CD14-positive monocyte (primary cell): ENCODE measurements around the gene TBCD. TPM values are rescaled to one million over a fixed set of nuclear protein-coding genes. Genes with fewer than 3 reads are reported as not detected.

Experiments used
- DNase-seq, 3 donors: peaks; one replicate each; pipeline ENCODE4 v3.0.0-alpha.2; 2011 to 2022
- H2AFZ ChIP-seq: 2 replicates; pipeline ENCODE4 v1.6.0; 2012; ENCODE audit warnings: mild to moderate bottlenecking, low read depth, low read length, inconsistent platforms; ENCODE audit not compliant: insufficient read depth, poor library complexity, severe bottlenecking
- H3K27ac ChIP-seq, 2 donors: 1 replicate in 1 of 2; 2 replicates in 1 of 2; pipeline ENCODE4 v1.5.1; 2012 to 2013; ENCODE audit warnings: low read length in 2 of 2, control low read depth in 1 of 2, inconsistent platforms in 1 of 2, low read depth in 1 of 2, mild to moderate bottlenecking in 1 of 2
- H3K27me3 ChIP-seq, 2 donors: one replicate each; pipeline versions ENCODE4 v1.6.0 to v1.6.1; 2011 to 2013; ENCODE audit warnings: low read length in 2 of 2; ENCODE audit not compliant: control insufficient read depth in 2 of 2, insufficient read depth in 2 of 2
- H3K36me3 ChIP-seq, 2 donors: replicated peaks in 1 of 2; 1 replicate in 1 of 2; 2 replicates in 1 of 2; pipeline versions ENCODE4 v1.5.1 to v1.6.1; 2012 to 2013; ENCODE audit warnings: low read length in 2 of 2, control low read depth in 1 of 2, inconsistent platforms in 1 of 2, mild to moderate bottlenecking in 1 of 2; ENCODE audit not compliant: insufficient read depth in 2 of 2, control insufficient read depth in 1 of 2
- H3K4me1 ChIP-seq, 2 donors: 1 replicate in 1 of 2; 2 replicates in 1 of 2; pipeline versions ENCODE4 v1.5.1 to v1.6.1; 2012 to 2013; ENCODE audit warnings: low read length in 2 of 2, control low read depth in 1 of 2, inconsistent platforms in 1 of 2, mild to moderate bottlenecking in 1 of 2, moderate library complexity in 1 of 2; ENCODE audit not compliant: insufficient read depth in 2 of 2, control insufficient read depth in 1 of 2
- H3K4me2 ChIP-seq: replicated peaks from 2 replicates; pipeline ENCODE3; 2012; ENCODE audit warnings: low read length, moderate library complexity, mild to moderate bottlenecking; ENCODE audit not compliant: poor library complexity, severe bottlenecking; ENCODE audit errors: extremely low read depth
- H3K4me3 ChIP-seq, 3 experiments: fragments of 200-600 bp in 1 of 3; sonication (generic) in 1 of 3; replicated peaks in 1 of 3; 1 replicate in 2 of 3; 2 replicates in 1 of 3; pipeline ENCODE4 v1.5.1; 2011 to 2013; ENCODE audit warnings: low read length in 3 of 3, mild to moderate bottlenecking in 3 of 3, control low read depth in 2 of 3, low read depth in 2 of 3, inconsistent platforms in 1 of 3, moderate library complexity in 1 of 3
- H3K79me2 ChIP-seq: 2 replicates; pipeline ENCODE4 v1.6.0; 2012; ENCODE audit warnings: mild to moderate bottlenecking, control low read depth, inconsistent platforms, low read length, moderate library complexity; ENCODE audit not compliant: insufficient read depth
- H3K9ac ChIP-seq: 2 replicates; pipeline ENCODE4 v1.6.0; 2017; ENCODE audit warnings: low read length, mild to moderate bottlenecking; ENCODE audit not compliant: insufficient read depth, poor library complexity, severe bottlenecking
- H3K9me3 ChIP-seq, 2 donors: replicated peaks in 1 of 2; 1 replicate in 1 of 2; 2 replicates in 1 of 2; pipeline versions ENCODE4 v1.5.1 to v1.6.1; 2012 to 2013; ENCODE audit warnings: low read length in 2 of 2, control low read depth in 1 of 2; ENCODE audit not compliant: control insufficient read depth in 1 of 2, insufficient read depth in 1 of 2
- H4K20me1 ChIP-seq: 2 replicates; pipeline ENCODE4 v1.6.0; 2012; ENCODE audit warnings: mild to moderate bottlenecking, low read length, control low read depth, moderate library complexity; ENCODE audit not compliant: insufficient read depth
- H3K27ac Mint-ChIP-seq, 7 donors: one replicate each; pipeline ENCODE4 v1.8.0; 2020; ENCODE audit warnings: mild to moderate bottlenecking in 7 of 7, mixed read lengths in 7 of 7, moderate library complexity in 6 of 7, inconsistent platforms in 2 of 7
- H3K27me3 Mint-ChIP-seq, 3 donors: one replicate each; pipeline ENCODE4 v1.8.0; 2021 to 2022; ENCODE audit warnings: low read depth in 3 of 3, mild to moderate bottlenecking in 3 of 3, mixed read lengths in 3 of 3, moderate library complexity in 3 of 3, inconsistent platforms in 1 of 3
- H3K36me3 Mint-ChIP-seq, 2 donors: one replicate each; pipeline ENCODE4 v1.8.0; 2020; ENCODE audit warnings: mixed read lengths in 2 of 2, inconsistent platforms in 1 of 2, mild to moderate bottlenecking in 1 of 2
- H3K4me1 Mint-ChIP-seq: one replicate; pipeline ENCODE4 v1.8.0; 2020; ENCODE audit warnings: mild to moderate bottlenecking, mixed read lengths
- H3K4me3 Mint-ChIP-seq, 2 donors: one replicate each; pipeline ENCODE4 v1.8.0; 2020; ENCODE audit warnings: mild to moderate bottlenecking in 2 of 2, mixed read lengths in 2 of 2, moderate library complexity in 1 of 2
- H3K9me3 Mint-ChIP-seq, 7 donors: one replicate each; pipeline ENCODE4 v1.8.0; 2020 to 2022; ENCODE audit warnings: mixed read lengths in 7 of 7, mild to moderate bottlenecking in 6 of 7, moderate library complexity in 6 of 7, inconsistent platforms in 2 of 7
- CTCF ChIP-seq: fragments of 200-600 bp; IDR thresholded peaks from one replicate; pipeline ENCODE4 v1.8.0; 2022; ENCODE audit warnings: antibody characterized with exemption, mild to moderate bottlenecking
- WGBS: methylation state at CpG from one replicate; pipeline ENCODE4 v1.1.5; 2013; ENCODE audit warnings: missing lambda C conversion rate; ENCODE audit not compliant: insufficient coverage; 5-methylcytosine and 5-hydroxymethylcytosine counted together
- intact Hi-C, 2 donors: fragments of 100-400 bp; cut with micrococcal nuclease; formaldehyde crosslinking; loops; one replicate each; pipeline versions ENCODE4 v1.15.0 to v1.15.1; 2023
- polyA plus RNA-seq, 3 donors: library from polyadenylated mRNA; depleted of rRNA in 1 of 3; unstranded in 2 of 3; stranded (reverse) in 1 of 3; fragments of 300-500 nt in 2 of 3; fragments of >200 nt in 1 of 3; fragmentation: Illumina TruSeq in 2 of 3; gene quantifications; 1 replicate in 2 of 3; 2 replicates in 1 of 3; pipeline ENCODE4 v1.2.3, GENCODE V29; 2012 to 2021

TBCD gene
- polyA plus RNA-seq, 3 donors = 54.7 to 74.0 (median 66.6) TPM

- Histone ChIP-seq H3K4me1 (peaks cover 0 to 4% of the 10 kb centered on the region in 2 donors), H2AFZ (no peak overlapping the region), H3K4me3 (no peak overlapping the region), H3K4me2 (no peak overlapping the region), H3K36me3 (peaks cover 20 to 41% of the 10 kb centered on the region in 2 donors), H3K27me3 (no peaks in the 10 kb centered on the region), H3K9me3 (no peaks in the 10 kb centered on the region), H4K20me1 (no peaks in the 10 kb centered on the region), H3K79me2 (no peaks in the 10 kb centered on the region), H3K9ac (no peak overlapping the region), H3K27ac (no peak overlapping the region)
- WGBS = 92% methylated on average over 12 of the region's 16 CpGs
- intact Hi-C loops = no loop called here
- Mint-ChIP-seq H3K4me3 (no peak overlapping the region), H3K27ac (no peak overlapping the region), H3K9me3 (no peaks in the 10 kb centered on the region), H3K36me3 (peaks cover 51 to 72% of the 10 kb centered on the region in 2 donors), H3K27me3 (peaks cover 0 to 2% (median 1%) of the 10 kb centered on the region in 3 donors), H3K4me1 (peaks cover 7% of the 10 kb centered on the region)
- TF ChIP-seq CTCF = no peak
- no peak for DNase-seq
Observed at GRCh38 chr17:82920715-82921114, 168.8 kb downstream of the TBCD start.

- H3K79me2 ChIP-seq = no peaks in the 10 kb centered on the region
- H3K27me3 Mint-ChIP-seq = peaks cover 0 to 1% (median 0%) of the 10 kb centered on the region in 3 donors
- no peaks in the 10 kb centered on the region for H3K9me3 ChIP-seq
- no peak overlapping the region for H3K27ac ChIP-seq
- TF ChIP-seq CTCF = no peak
- H3K27me3 ChIP-seq = no peaks in the 10 kb centered on the region
- no peak overlapping the region for H3K9ac ChIP-seq
- peaks cover 23 to 48% of the 10 kb centered on the region in 2 donors for H3K36me3 ChIP-seq
- H3K4me1 ChIP-seq = peaks cover 0 to 4% of the 10 kb centered on the region in 2 donors
- no peak overlapping the region for H3K4me3 Mint-ChIP-seq
- peak overlapping the region in 1 of 7 donors; percentile 15 for H3K27ac Mint-ChIP-seq
- no peaks in the 10 kb centered on the region for H4K20me1 ChIP-seq
- H3K4me3 ChIP-seq = no peak overlapping the region
- H3K4me1 Mint-ChIP-seq = peaks cover 7% of the 10 kb centered on the region
- no peak overlapping the region for H2AFZ ChIP-seq
- intact Hi-C loops = no loop called here
- H3K9me3 Mint-ChIP-seq = no peaks in the 10 kb centered on the region
- H3K4me2 ChIP-seq = no peak overlapping the region
- WGBS = 98% methylated on average over 7 of the region's 13 CpGs
- DNase-seq = no peak
- peaks cover 51 to 72% of the 10 kb centered on the region in 2 donors for H3K36me3 Mint-ChIP-seq
Observed at GRCh38 chr17:82921426-82921825, 169.6 kb downstream of the TBCD start.
